SK-N-SH treated with all-trans-retinoic acid at 6 μM for 48 hours (cell line): ENCODE results near the gene CPSF7.

Experiments used
- ARNTL ChIP-seq: fragments of 450-650 bp; formaldehyde crosslinking; IDR thresholded peaks from 2 replicates; pipeline ENCODE4 v1.5.0; 2020; ENCODE audit warnings: low read depth, mild to moderate bottlenecking, moderate library complexity, borderline replicate concordance
- BACH2 ChIP-seq: fragments of 250-450 bp; sonication (Bioruptor Pico); IDR thresholded peaks from 2 replicates; pipeline ENCODE4 v1.9.0; 2021; ENCODE audit warnings: mild to moderate bottlenecking, borderline replicate concordance
- CREB5 ChIP-seq: fragments of 250-450 bp; sonication (Bioruptor Pico); IDR thresholded peaks from 2 replicates; pipeline ENCODE4 v1.5.1; 2020; ENCODE audit warnings: low read depth, mild to moderate bottlenecking, moderate library complexity
- CSDC2 ChIP-seq: fragments of 250-450 bp; sonication (Bioruptor Pico); IDR thresholded peaks from 2 replicates; pipeline ENCODE4 v1.5.0; 2020; ENCODE audit warnings: mild to moderate bottlenecking, moderate library complexity
- ESRRG ChIP-seq: fragments of 250-450 bp; sonication (Bioruptor Pico); IDR thresholded peaks from 2 replicates; pipeline ENCODE4 v1.6.1; 2021; ENCODE audit warnings: mild to moderate bottlenecking
- PATZ1 ChIP-seq: fragments of 250-450 bp; sonication (Bioruptor Pico); IDR thresholded peaks from 2 replicates; pipeline ENCODE4 v1.8.0; 2020; ENCODE audit warnings: mild to moderate bottlenecking, moderate library complexity, borderline replicate concordance
- RARB ChIP-seq: fragments of 250-450 bp; sonication (Bioruptor Pico); IDR thresholded peaks from 2 replicates; pipeline ENCODE4 v1.8.0; 2021; ENCODE audit warnings: mild to moderate bottlenecking, moderate library complexity
- SNAI2 ChIP-seq: fragments of 250-450 bp; sonication (Bioruptor Pico); IDR thresholded peaks from 2 replicates; pipeline ENCODE4 v1.5.0; 2020; ENCODE audit warnings: mild to moderate bottlenecking, moderate library complexity
- TSHZ2 ChIP-seq: fragments of 250-450 bp; sonication (Bioruptor Pico); IDR thresholded peaks from 2 replicates; pipeline ENCODE4 v1.5.0; 2020; ENCODE audit warnings: mild to moderate bottlenecking, moderate library complexity
- ZFP30 ChIP-seq: fragments of 450-650 bp; formaldehyde crosslinking; IDR thresholded peaks from 2 replicates; pipeline ENCODE4 v1.5.0; 2022; ENCODE audit warnings: mild to moderate bottlenecking, moderate library complexity
- ZNF565 ChIP-seq: fragments of 450-650 bp; formaldehyde crosslinking; conservative IDR thresholded peaks from 2 replicates; pipeline ENCODE4 v1.5.0; 2020; ENCODE audit warnings: low read depth, mild to moderate bottlenecking, moderate library complexity
- ZNF70 ChIP-seq: fragments of 450-650 bp; formaldehyde crosslinking; IDR thresholded peaks from 2 replicates; pipeline ENCODE4 v1.5.0; 2020; ENCODE audit warnings: mild to moderate bottlenecking, moderate library complexity
- ZNF8 ChIP-seq: fragments of 450-650 bp; formaldehyde crosslinking; IDR thresholded peaks from 2 replicates; pipeline ENCODE4 v1.5.0; 2020; ENCODE audit warnings: mild to moderate bottlenecking, moderate library complexity

DNA sequence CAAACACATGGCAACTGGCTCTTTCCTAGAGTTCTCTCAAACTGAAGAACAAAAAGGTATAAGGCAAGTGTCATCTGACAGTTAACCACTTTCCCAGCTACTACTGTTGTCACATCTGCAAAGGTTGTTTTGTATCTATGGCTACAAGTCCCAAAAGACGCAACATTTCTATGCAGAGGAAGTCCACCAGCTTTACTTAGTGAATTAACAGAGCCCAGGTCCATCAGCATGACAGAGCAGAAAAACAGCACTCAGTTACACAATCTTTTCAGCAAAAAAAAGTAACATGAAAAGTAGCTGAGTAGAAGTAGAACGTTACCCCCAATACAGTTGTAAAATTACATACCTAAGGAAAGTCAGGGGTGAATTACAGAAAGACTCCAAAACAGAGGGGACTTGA, 12.1 kb downstream of the CPSF7 start:
- TF ChIP-seq ESRRG (CRISPR knock-in tag) (no peak), TSHZ2 (CRISPR knock-in tag) (no peak), CSDC2 (CRISPR knock-in tag) (no peak), BACH2 (CRISPR knock-in tag) (no peak), ARNTL (CRISPR knock-in tag) (no peak), SNAI2 (no peak), PATZ1 (CRISPR knock-in tag) (no peak), ZNF70 (CRISPR knock-in tag) (no peak), ZFP30 (CRISPR knock-in tag) (no peak), ZNF565 (CRISPR knock-in tag) (no peak), ZNF8 (no peak), CREB5 (no peak), RARB (CRISPR knock-in tag) (no peak)
